Measurements from ENCODE around the gene CARS2. TPM values are rescaled to one million over a fixed set of nuclear protein-coding genes. Genes with fewer than 3 reads are reported as not detected.

CARS2 gene
- total RNA-seq, 3 donors from 2014 or later (not counting 1 experiment from before 2014, with no cell fraction given), result 65.3 to 77.3 (median 73.0) TPM

GRCh38 chr13:110651271-110651670 is 54.6 kb downstream of the CARS2 start:
- Histone ChIP-seq H3K4me3 (ENCODE audit: low read length) (no peak overlapping the region), H3K9me3 (ENCODE audit: control insufficient read depth, insufficient read depth, low read length) (no peaks in the 10 kb centered on the region), H3K27me3 (ENCODE audit: control insufficient read depth, insufficient read depth, low read length) (no peaks in the 10 kb centered on the region), H3K4me1 (ENCODE audit: control insufficient read depth, insufficient read depth, low read length) (peaks cover 13% of the 10 kb centered on the region), H3K27ac (ENCODE audit: low read length) (no peak overlapping the region), H3K36me3 (ENCODE audit: control insufficient read depth, insufficient read depth, low read length) (peaks cover 19% of the 10 kb centered on the region)
- Mint-ChIP-seq H3K27me3 (ENCODE audit: low read depth in 2 of 2) (no peaks in the 10 kb centered on the region), H3K9me3 (no peaks in the 10 kb centered on the region), H3K4me1 (peaks cover 5 to 11% of the 10 kb centered on the region in 2 donors), H3K36me3 (no peaks in the 10 kb centered on the region), H3K4me3 (no peak overlapping the region), H3K27ac (no peak overlapping the region)
- no peak for TF ChIP-seq CTCF (IDR thresholded peaks at IDR 0.05)
- DNase-seq (no peak), ATAC-seq (no peak)
- WGBS (ENCODE audit: insufficient coverage), result 95% methylated on average over 14 of the region's 14 CpGs
- intact Hi-C loops (cut with micrococcal nuclease), result no loop called here

GRCh38 chr13:110650436-110650835 is 55.5 kb downstream of the CARS2 start:
- Mint-ChIP-seq H3K9me3 (no peaks in the 10 kb centered on the region), H3K27me3 (ENCODE audit: low read depth in 2 of 2) (no peaks in the 10 kb centered on the region), H3K27ac (no peak overlapping the region), H3K36me3 (no peaks in the 10 kb centered on the region), H3K4me3 (no peak overlapping the region), H3K4me1 (peaks cover 0 to 6% of the 10 kb centered on the region in 2 donors)
- no peak for ATAC-seq
- peaks cover 25% of the 10 kb centered on the region for H3K36me3 ChIP-seq (ENCODE audit: control insufficient read depth, insufficient read depth, low read length)
- H3K27me3 ChIP-seq (ENCODE audit: control insufficient read depth, insufficient read depth, low read length), result no peaks in the 10 kb centered on the region
- WGBS (ENCODE audit: insufficient coverage), result 96% methylated on average over 14 of the region's 14 CpGs
- DNase-seq, result no peak
- H3K4me1 ChIP-seq (ENCODE audit: control insufficient read depth, insufficient read depth, low read length), result peaks cover 13% of the 10 kb centered on the region
- H3K9me3 ChIP-seq (ENCODE audit: control insufficient read depth, insufficient read depth, low read length), result no peaks in the 10 kb centered on the region
- no peak overlapping the region for H3K27ac ChIP-seq (ENCODE audit: low read length)
- H3K4me3 ChIP-seq (ENCODE audit: low read length), result no peak overlapping the region
- intact Hi-C loops (cut with micrococcal nuclease), result no loop called here
- TF ChIP-seq CTCF (IDR thresholded peaks at IDR 0.05), result no peak

GRCh38 chr13:110649551-110649950 is 56.4 kb downstream of the CARS2 start:
- Mint-ChIP-seq H3K4me3 (no peak overlapping the region), H3K27ac (no peak overlapping the region), H3K4me1 (peaks cover 0 to 6% of the 10 kb centered on the region in 2 donors), H3K36me3 (no peaks in the 10 kb centered on the region), H3K9me3 (no peaks in the 10 kb centered on the region), H3K27me3 (ENCODE audit: low read depth in 2 of 2) (no peaks in the 10 kb centered on the region)
- WGBS (ENCODE audit: insufficient coverage), result over 99% methylated on average over 7 of the region's 7 CpGs
- Histone ChIP-seq H3K27me3 (ENCODE audit: control insufficient read depth, insufficient read depth, low read length) (no peaks in the 10 kb centered on the region), H3K4me3 (ENCODE audit: low read length) (no peak overlapping the region), H3K4me1 (ENCODE audit: control insufficient read depth, insufficient read depth, low read length) (peaks cover 22% of the 10 kb centered on the region), H3K36me3 (ENCODE audit: control insufficient read depth, insufficient read depth, low read length) (peaks cover 28% of the 10 kb centered on the region), H3K27ac (ENCODE audit: low read length) (no peak overlapping the region), H3K9me3 (ENCODE audit: control insufficient read depth, insufficient read depth, low read length) (no peaks in the 10 kb centered on the region)
- no peak for ATAC-seq
- intact Hi-C loops (cut with micrococcal nuclease), result no loop called here
- no peak for TF ChIP-seq CTCF (IDR thresholded peaks at IDR 0.05)
- no peak for DNase-seq

- WGBS (ENCODE audit: insufficient coverage), result 94% methylated on average over 35 of the region's 35 CpGs
- peaks cover 32% of the 10 kb centered on the region for H3K36me3 ChIP-seq (ENCODE audit: control insufficient read depth, insufficient read depth, low read length)
These were observed 57.0 kb downstream of the CARS2 start for GRCh38 chr13:110648848-110649421.

More at GRCh38 chr13:110648848-110649421, 57.0 kb downstream of the CARS2 start:
- H3K4me3 ChIP-seq (ENCODE audit: low read length), result no peak overlapping the region
- Mint-ChIP-seq H3K27me3 (ENCODE audit: low read depth in 2 of 2) (no peaks in the 10 kb centered on the region), H3K27ac (no peak overlapping the region), H3K4me3 (no peak overlapping the region), H3K9me3 (no peaks in the 10 kb centered on the region), H3K4me1 (peaks cover 0 to 6% of the 10 kb centered on the region in 2 donors), H3K36me3 (no peaks in the 10 kb centered on the region)
- ATAC-seq (no peak), DNase-seq (no peak)
- intact Hi-C loops (cut with micrococcal nuclease), result no loop called here
- peaks cover 25% of the 10 kb centered on the region for H3K4me1 ChIP-seq (ENCODE audit: control insufficient read depth, insufficient read depth, low read length)
- TF ChIP-seq CTCF (IDR thresholded peaks at IDR 0.05), result no peak
- H3K27me3 ChIP-seq (ENCODE audit: control insufficient read depth, insufficient read depth, low read length), result no peaks in the 10 kb centered on the region
- H3K27ac ChIP-seq (ENCODE audit: low read length), result no peak overlapping the region
- H3K9me3 ChIP-seq (ENCODE audit: control insufficient read depth, insufficient read depth, low read length), result no peaks in the 10 kb centered on the region

Measured in natural killer cell (primary cell).